Measurements from ENCODE around the gene ABCC6. TPM values are rescaled to one million over a fixed set of nuclear protein-coding genes. Genes with fewer than 3 reads are reported as not detected.
"Not testable (repeated sequence)": the region's sequence is repeated elsewhere in the genome, so short reads cannot be mapped to it uniquely, and the experiment has no call there.

Gene ABCC6
- total RNA-seq, 1 donor from 2014 or later: 1.5 TPM

GRCh38 chr16:16202400-16203143, 20.7 kb downstream of the ABCC6 start:
- H3K4me1 Mint-ChIP-seq (ENCODE audit: low read depth); H3K27ac Mint-ChIP-seq (ENCODE audit: unreplicated experiment); H3K27me3 Mint-ChIP-seq (ENCODE audit: low read depth); H3K9me3 Mint-ChIP-seq (ENCODE audit: low read depth); DNase-seq (ENCODE audit: low spot score); H3K36me3 Mint-ChIP-seq (ENCODE audit: low read depth); H3K4me3 Mint-ChIP-seq (ENCODE audit: unreplicated experiment): not testable (repeated sequence)
- TF ChIP-seq CTCF (IDR thresholded peaks at IDR 0.05): peak; percentile 66

DNA sequence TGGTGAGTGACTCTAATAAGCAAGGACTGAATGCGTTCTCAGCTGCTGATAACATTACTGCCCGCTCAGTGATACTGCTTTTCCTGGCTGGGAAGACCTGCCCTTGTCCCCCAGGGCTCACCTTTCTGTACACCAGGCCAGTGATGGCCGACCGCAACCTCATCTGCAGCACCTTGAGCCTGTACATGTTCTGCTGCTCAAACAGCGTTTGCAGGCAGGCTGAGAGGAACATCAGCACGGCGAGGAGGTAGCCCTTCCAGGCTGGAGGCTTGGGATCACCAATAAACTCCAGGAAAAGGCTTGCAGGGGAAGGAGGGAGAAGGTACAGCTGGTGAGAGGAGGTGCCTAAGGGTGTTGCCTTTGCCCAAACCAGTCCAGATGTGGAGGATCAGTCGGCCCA, 21.4 kb downstream of the ABCC6 start:
- not testable (repeated sequence) for H3K4me3 Mint-ChIP-seq (ENCODE audit: unreplicated experiment); DNase-seq (ENCODE audit: low spot score); H3K27me3 Mint-ChIP-seq (ENCODE audit: low read depth); H3K27ac Mint-ChIP-seq (ENCODE audit: unreplicated experiment); H3K36me3 Mint-ChIP-seq (ENCODE audit: low read depth); H3K4me1 Mint-ChIP-seq (ENCODE audit: low read depth); H3K9me3 Mint-ChIP-seq (ENCODE audit: low read depth)

DNA sequence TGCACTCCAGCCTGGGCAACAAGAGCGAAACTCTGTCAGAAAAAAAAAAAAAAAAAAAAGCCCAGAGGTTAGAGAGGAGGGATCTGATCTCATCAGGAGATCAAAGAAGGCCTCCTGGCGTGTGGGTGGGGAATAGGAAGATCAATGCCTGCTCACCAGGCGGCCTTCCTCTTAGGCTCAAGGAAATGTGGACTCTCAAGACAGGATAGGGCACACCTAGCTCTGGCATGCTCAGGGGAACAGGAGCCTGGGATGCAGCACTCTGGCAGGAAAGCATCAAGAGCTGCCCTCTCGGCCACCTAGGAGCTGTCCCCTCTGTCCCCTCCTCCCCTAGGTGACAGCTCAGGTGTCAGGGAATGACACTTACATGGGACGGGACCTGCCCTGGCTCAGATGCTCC, 22.9 kb downstream of the ABCC6 start:
- not testable (repeated sequence) for H3K4me3 Mint-ChIP-seq (ENCODE audit: unreplicated experiment); H3K36me3 Mint-ChIP-seq (ENCODE audit: low read depth); H3K27me3 Mint-ChIP-seq (ENCODE audit: low read depth); DNase-seq (ENCODE audit: low spot score); H3K9me3 Mint-ChIP-seq (ENCODE audit: low read depth); H3K4me1 Mint-ChIP-seq (ENCODE audit: low read depth); H3K27ac Mint-ChIP-seq (ENCODE audit: unreplicated experiment)

DNA sequence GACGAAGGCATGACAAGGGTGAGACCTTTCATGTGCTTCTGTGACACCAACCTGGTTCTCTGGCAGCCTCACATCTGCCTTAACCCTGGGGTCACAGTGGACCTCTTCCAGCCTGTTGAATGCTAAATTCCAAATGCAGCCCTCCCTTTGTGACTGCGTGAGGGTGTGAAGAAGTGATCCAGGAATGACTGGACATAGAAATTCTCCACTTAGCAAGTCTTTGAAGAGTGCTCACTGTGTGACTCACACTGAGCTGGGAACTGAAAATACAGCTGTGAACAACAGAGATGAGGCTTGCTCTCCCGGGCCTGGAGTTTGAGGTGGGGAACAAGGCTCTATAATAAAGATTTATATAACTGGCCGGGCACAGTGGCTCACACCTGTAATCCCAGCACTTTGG, 23.9 kb downstream of the ABCC6 start:
- not testable (repeated sequence) for H3K4me3 Mint-ChIP-seq (ENCODE audit: unreplicated experiment); H3K4me1 Mint-ChIP-seq (ENCODE audit: low read depth); DNase-seq (ENCODE audit: low spot score); H3K36me3 Mint-ChIP-seq (ENCODE audit: low read depth); H3K9me3 Mint-ChIP-seq (ENCODE audit: low read depth); H3K27me3 Mint-ChIP-seq (ENCODE audit: low read depth)
- H3K27ac Mint-ChIP-seq (ENCODE audit: unreplicated experiment): peak overlapping the region; percentile 17

DNA sequence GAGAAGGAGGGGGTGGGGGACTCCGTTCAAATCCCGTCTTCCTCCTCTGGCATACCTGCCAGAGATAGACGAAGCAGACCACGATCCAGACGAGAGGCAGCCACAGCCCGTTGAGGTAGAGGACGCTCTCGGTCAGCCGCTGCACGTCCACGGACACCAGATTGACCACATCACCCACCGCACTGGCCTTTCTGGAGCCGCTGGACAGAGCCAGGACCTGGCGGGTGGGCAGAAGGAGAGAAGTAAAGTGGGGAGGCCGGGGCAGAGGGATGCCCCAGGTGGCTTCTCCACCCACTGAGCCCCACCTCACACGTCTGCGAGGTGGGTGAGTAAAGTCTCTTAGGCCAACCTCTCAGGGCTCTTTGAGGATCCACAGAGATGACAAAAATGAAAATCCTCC, 25.3 kb downstream of the ABCC6 start:
- no peak for DNase-seq (ENCODE audit: low spot score)
- no peak for TF ChIP-seq CTCF (IDR thresholded peaks at IDR 0.05)
- Mint-ChIP-seq H3K27me3 (ENCODE audit: low read depth) (no peaks in the 10 kb centered on the region), H3K4me3 (ENCODE audit: unreplicated experiment) (no peak overlapping the region), H3K27ac (ENCODE audit: unreplicated experiment) (no peak overlapping the region), H3K9me3 (ENCODE audit: low read depth) (no peaks in the 10 kb centered on the region), H3K4me1 (ENCODE audit: low read depth) (peaks cover 9% of the 10 kb centered on the region), H3K36me3 (ENCODE audit: low read depth) (no peaks in the 10 kb centered on the region)

GRCh38 chr16:16197331-16197730, 26.0 kb downstream of the ABCC6 start:
- H3K4me3 Mint-ChIP-seq (ENCODE audit: unreplicated experiment): no peak overlapping the region
- H3K27ac Mint-ChIP-seq (ENCODE audit: unreplicated experiment): no peak overlapping the region
- no peaks in the 10 kb centered on the region for H3K36me3 Mint-ChIP-seq (ENCODE audit: low read depth)
- peaks cover 9% of the 10 kb centered on the region for H3K4me1 Mint-ChIP-seq (ENCODE audit: low read depth)
- DNase-seq (ENCODE audit: low spot score): no peak
- no peak for TF ChIP-seq CTCF (IDR thresholded peaks at IDR 0.05)
- no peaks in the 10 kb centered on the region for H3K9me3 Mint-ChIP-seq (ENCODE audit: low read depth)
- H3K27me3 Mint-ChIP-seq (ENCODE audit: low read depth): no peaks in the 10 kb centered on the region

DNA sequence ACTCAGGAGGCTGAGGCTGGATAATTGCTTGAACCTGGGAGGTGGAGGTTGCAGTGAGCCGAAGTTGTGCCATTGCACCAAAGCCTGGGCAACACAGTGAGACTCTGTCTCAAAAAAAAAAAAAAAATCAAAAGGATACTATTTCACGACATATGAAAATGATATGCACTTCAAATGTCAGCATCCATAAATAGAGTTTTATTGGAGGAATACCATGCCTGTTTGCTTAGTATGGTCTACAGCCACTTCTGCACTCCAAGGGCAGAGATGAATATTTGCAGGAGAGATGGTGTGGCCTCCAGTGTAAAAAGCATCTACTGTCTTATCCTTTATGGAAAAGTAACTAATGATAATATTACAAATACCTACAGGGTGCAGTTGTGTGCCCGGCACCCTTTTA, 27.2 kb downstream of the ABCC6 start:
- TF ChIP-seq CTCF (IDR thresholded peaks at IDR 0.05): no peak
- H3K27me3 Mint-ChIP-seq (ENCODE audit: low read depth): no peaks in the 10 kb centered on the region
- no peaks in the 10 kb centered on the region for H3K36me3 Mint-ChIP-seq (ENCODE audit: low read depth)
- no peaks in the 10 kb centered on the region for H3K9me3 Mint-ChIP-seq (ENCODE audit: low read depth)
- no peak overlapping the region for H3K4me3 Mint-ChIP-seq (ENCODE audit: unreplicated experiment)
- peaks cover 9% of the 10 kb centered on the region for H3K4me1 Mint-ChIP-seq (ENCODE audit: low read depth)
- H3K27ac Mint-ChIP-seq (ENCODE audit: unreplicated experiment): no peak overlapping the region
- no peak for DNase-seq (ENCODE audit: low spot score)
